ENCODE measurements around the gene CEP131. TPM values are rescaled to one million over a fixed set of nuclear protein-coding genes. Genes with fewer than 3 reads are reported as not detected.

The CEP131 gene
- total and polyA plus RNA-seq, 5 experiments from 2014 or later, result 1.1 to 12.0 (median 4.4) TPM

- H3K27me3 Mint-ChIP-seq, result peaks cover 0 to 4% (median 2%) of the 10 kb centered on the region in 5 donors
- no peaks in the 10 kb centered on the region for H3K4me1 Mint-ChIP-seq
- no peak overlapping the region for H3K27ac Mint-ChIP-seq
- no peaks in the 10 kb centered on the region for H3K36me3 Mint-ChIP-seq
- ATAC-seq, result no peak
- POLR2A ChIA-PET, result no interaction called here
- no peaks in the 10 kb centered on the region for H3K9me3 Mint-ChIP-seq
- no peak overlapping the region for H3K4me3 Mint-ChIP-seq
- no peak for DNase-seq
These were observed 39.4 kb downstream of the CEP131 start for GRCh38 chr17:81183316-81183715.

GRCh38 chr17:81182596-81182995 is 40.2 kb downstream of the CEP131 start:
- ATAC-seq (no peak), DNase-seq (no peak)
- Mint-ChIP-seq H3K27me3 (peaks cover 0 to 4% (median 2%) of the 10 kb centered on the region in 5 donors), H3K9me3 (no peaks in the 10 kb centered on the region), H3K4me1 (no peaks in the 10 kb centered on the region), H3K4me3 (no peak overlapping the region), H3K36me3 (no peaks in the 10 kb centered on the region), H3K27ac (no peak overlapping the region)
- POLR2A ChIA-PET, result no interaction called here

GRCh38 chr17:81181811-81182185 is 41.0 kb downstream of the CEP131 start:
- H3K27me3 Mint-ChIP-seq, result peaks cover 0 to 4% (median 2%) of the 10 kb centered on the region in 5 donors
- no peaks in the 10 kb centered on the region for H3K36me3 Mint-ChIP-seq
- ATAC-seq, result no peak
- no peak overlapping the region for H3K4me3 Mint-ChIP-seq
- no peak overlapping the region for H3K27ac Mint-ChIP-seq
- POLR2A ChIA-PET, result no interaction called here
- H3K4me1 Mint-ChIP-seq, result no peaks in the 10 kb centered on the region
- no peaks in the 10 kb centered on the region for H3K9me3 Mint-ChIP-seq
- no peak for DNase-seq

GRCh38 chr17:81180836-81181810 is 41.6 kb downstream of the CEP131 start:
- DNase-seq (no peak), ATAC-seq (no peak)
- no peak overlapping the region for H3K27ac Mint-ChIP-seq
- no peaks in the 10 kb centered on the region for H3K36me3 Mint-ChIP-seq
- H3K27me3 Mint-ChIP-seq, result peaks cover 0 to 4% (median 2%) of the 10 kb centered on the region in 5 donors
- no peak overlapping the region for H3K4me3 Mint-ChIP-seq
- H3K4me1 Mint-ChIP-seq, result no peaks in the 10 kb centered on the region
- no peaks in the 10 kb centered on the region for H3K9me3 Mint-ChIP-seq
- POLR2A ChIA-PET, result no interaction called here

GRCh38 chr17:81179861-81180260 is 42.9 kb downstream of the CEP131 start:
- DNase-seq (peak in 1 of 10 donors; percentile 4), ATAC-seq (no peak)
- Mint-ChIP-seq H3K36me3 (no peaks in the 10 kb centered on the region), H3K9me3 (no peaks in the 10 kb centered on the region), H3K4me3 (no peak overlapping the region), H3K27ac (no peak overlapping the region), H3K4me1 (no peaks in the 10 kb centered on the region), H3K27me3 (peaks cover 0 to 4% (median 2%) of the 10 kb centered on the region in 5 donors)
- POLR2A ChIA-PET, result no interaction called here

GRCh38 chr17:81179220-81179619 is 43.5 kb downstream of the CEP131 start:
- peak in 1 of 10 donors; percentile 2 for DNase-seq
- POLR2A ChIA-PET, result no interaction called here
- H3K27ac Mint-ChIP-seq, result no peak overlapping the region
- H3K9me3 Mint-ChIP-seq, result no peaks in the 10 kb centered on the region
- H3K4me3 Mint-ChIP-seq, result no peak overlapping the region
- H3K4me1 Mint-ChIP-seq, result no peaks in the 10 kb centered on the region
- ATAC-seq, result no peak
- H3K27me3 Mint-ChIP-seq, result peaks cover 0 to 4% (median 0%) of the 10 kb centered on the region in 5 donors
- H3K36me3 Mint-ChIP-seq, result no peaks in the 10 kb centered on the region

- H3K36me3 Mint-ChIP-seq, result no peaks in the 10 kb centered on the region
- peak overlapping the region in 1 of 10 donors; percentile 41 for H3K27ac Mint-ChIP-seq
- POLR2A ChIA-PET, result no interaction called here
- no peak overlapping the region for H3K4me3 Mint-ChIP-seq
- H3K27me3 Mint-ChIP-seq, result peaks cover 0 to 4% (median 0%) of the 10 kb centered on the region in 5 donors
- H3K9me3 Mint-ChIP-seq, result no peaks in the 10 kb centered on the region
- ATAC-seq (no peak), DNase-seq (no peak)
- H3K4me1 Mint-ChIP-seq, result peaks cover 0 to 3% (median 0%) of the 10 kb centered on the region in 4 donors
These were observed 44.4 kb downstream of the CEP131 start for GRCh38 chr17:81178136-81179091.

- H3K27ac Mint-ChIP-seq, result no peak overlapping the region
- POLR2A ChIA-PET, result interaction anchor here (0.7 kb wide), 1 partner anchor 406 kb away, joined by 3 read pairs; no protein-coding TSS in a partner anchor
- no peaks in the 10 kb centered on the region for H3K36me3 Mint-ChIP-seq
- DNase-seq (no peak), ATAC-seq (no peak)
- H3K4me3 Mint-ChIP-seq, result no peak overlapping the region
- no peaks in the 10 kb centered on the region for H3K9me3 Mint-ChIP-seq
- peaks cover 0 to 3% (median 0%) of the 10 kb centered on the region in 4 donors for H3K4me1 Mint-ChIP-seq
- H3K27me3 Mint-ChIP-seq, result no peaks in the 10 kb centered on the region
These were observed 46.1 kb downstream of the CEP131 start for GRCh38 chr17:81176666-81177065.

GRCh38 chr17:81173762-81174155 is 49.0 kb downstream of the CEP131 start:
- Mint-ChIP-seq H3K27ac (no peak overlapping the region), H3K4me3 (no peak overlapping the region), H3K4me1 (peaks cover 0 to 3% (median 0%) of the 10 kb centered on the region in 4 donors), H3K9me3 (no peaks in the 10 kb centered on the region), H3K27me3 (no peaks in the 10 kb centered on the region), H3K36me3 (no peaks in the 10 kb centered on the region)
- ATAC-seq (no peak), DNase-seq (no peak)
- POLR2A ChIA-PET, result no interaction called here

GRCh38 chr17:81173052-81173761 is 49.6 kb downstream of the CEP131 start:
- Mint-ChIP-seq H3K4me1 (peaks cover 0 to 3% (median 0%) of the 10 kb centered on the region in 4 donors), H3K36me3 (no peaks in the 10 kb centered on the region), H3K27me3 (no peaks in the 10 kb centered on the region), H3K27ac (no peak overlapping the region), H3K9me3 (no peaks in the 10 kb centered on the region), H3K4me3 (no peak overlapping the region)
- no peak for ATAC-seq
- no peak for DNase-seq
- POLR2A ChIA-PET, result no interaction called here

- ATAC-seq, result no peak
- Mint-ChIP-seq H3K4me1 (peaks cover 1 to 6% (median 3%) of the 10 kb centered on the region in 4 donors), H3K4me3 (no peak overlapping the region), H3K9me3 (no peaks in the 10 kb centered on the region), H3K27ac (no peak overlapping the region), H3K36me3 (no peaks in the 10 kb centered on the region), H3K27me3 (peaks cover 0 to 4% (median 1%) of the 10 kb centered on the region in 5 donors)
- no peak for DNase-seq
- POLR2A ChIA-PET, result no interaction called here
These were observed 50.8 kb downstream of the CEP131 start for GRCh38 chr17:81171941-81172340.

GRCh38 chr17:81170727-81171494 is 51.9 kb downstream of the CEP131 start:
- Mint-ChIP-seq H3K4me3 (no peak overlapping the region), H3K9me3 (no peaks in the 10 kb centered on the region), H3K4me1 (peaks cover 1 to 6% (median 3%) of the 10 kb centered on the region in 4 donors), H3K27ac (no peak overlapping the region), H3K27me3 (peaks cover 0 to 4% (median 1%) of the 10 kb centered on the region in 5 donors), H3K36me3 (no peaks in the 10 kb centered on the region)
- ATAC-seq (no peak), DNase-seq (no peak)
- POLR2A ChIA-PET, result no interaction called here
